BJ (cell line): ENCODE data around the gene APBA2. TPM values are rescaled to one million over a fixed set of nuclear protein-coding genes. Genes with fewer than 3 reads are reported as not detected.

Experiments used
- CTCF ChIA-PET: fragments of 350-600 bp; formaldehyde crosslinking; extraction: SDS; loops from one replicate; lab custom pipeline; 2021; ENCODE audit warnings: antibody characterized with exemption, inconsistent platforms; lab: Yijun Ruan, JAX
- POLR2A ChIA-PET: fragments of 300-600 bp; sonication (Branson Sonifier 250); formaldehyde crosslinking; extraction: SDS; loops from one replicate; lab custom pipeline; 2021; ENCODE audit warnings: antibody characterized with exemption; lab: Charles Lee
- DNase-seq: peaks from one replicate; pipeline ENCODE4 v3.0.0-alpha.2; 2011; ENCODE audit warnings: low read depth
- H3K27me3 ChIP-seq: 2 replicates; pipeline ENCODE4 v1.6.0; 2011; ENCODE audit warnings: low read length; ENCODE audit not compliant: control insufficient read depth, insufficient read depth
- H3K36me3 ChIP-seq: 2 replicates; pipeline ENCODE4 v1.5.1; 2011; ENCODE audit warnings: low read length; ENCODE audit not compliant: control insufficient read depth, insufficient read depth
- H3K4me3 ChIP-seq: 2 replicates; pipeline ENCODE4 v1.5.1; 2011; ENCODE audit warnings: low read depth, mild to moderate bottlenecking, control low read depth, low read length
- CTCF ChIP-seq: IDR thresholded peaks from 2 replicates; pipeline ENCODE4 v1.5.1; 2011; ENCODE audit warnings: low read depth, mild to moderate bottlenecking, control low read depth, inconsistent platforms, low read length, moderate library complexity; ENCODE audit not compliant: insufficient read depth
- polyA plus RNA-seq: library from polyadenylated mRNA; depleted of rRNA; stranded (reverse); fragments of >200 nt; gene quantifications from 2 replicates; pipeline ENCODE4 v1.2.3, GENCODE V29; 2011

The APBA2 gene
- polyA plus RNA-seq, 1 experiment, result 15.1 TPM

GRCh38 chr15:28943146-28943545, 57.4 kb downstream of the APBA2 start:
- no peak overlapping the region for H3K4me3 ChIP-seq
- no peaks in the 10 kb centered on the region for H3K27me3 ChIP-seq
- ChIA-PET POLR2A (interaction anchor here (0.7 kb wide), 1 partner anchor 49 kb away, joined by 3 read pairs; no protein-coding TSS in a partner anchor), CTCF (no interaction called here)
- no peak for DNase-seq
- no peaks in the 10 kb centered on the region for H3K36me3 ChIP-seq
- no peak for TF ChIP-seq CTCF

GRCh38 chr15:28943611-28944230, 57.9 kb downstream of the APBA2 start:
- no peaks in the 10 kb centered on the region for H3K27me3 ChIP-seq
- DNase-seq, result no peak
- H3K36me3 ChIP-seq, result no peaks in the 10 kb centered on the region
- ChIA-PET CTCF (no interaction called here), POLR2A (interaction anchor here (0.7 kb wide), 1 partner anchor 49 kb away, joined by 3 read pairs; no protein-coding TSS in a partner anchor)
- TF ChIP-seq CTCF, result no peak
- H3K4me3 ChIP-seq, result no peak overlapping the region

GRCh38 chr15:28944286-28944685, 58.5 kb downstream of the APBA2 start:
- CTCF ChIA-PET, result no interaction called here
- no peak for DNase-seq
- Histone ChIP-seq H3K4me3 (no peak overlapping the region), H3K36me3 (no peaks in the 10 kb centered on the region), H3K27me3 (no peaks in the 10 kb centered on the region)
- POLR2A ChIA-PET, result no interaction called here
- no peak for TF ChIP-seq CTCF

- no peak overlapping the region for H3K4me3 ChIP-seq
- CTCF ChIA-PET, result no interaction called here
- no peaks in the 10 kb centered on the region for H3K36me3 ChIP-seq
- DNase-seq, result no peak
- no peak for TF ChIP-seq CTCF
- POLR2A ChIA-PET, result interaction anchor here (0.6 kb wide), 1 partner anchor 11 kb away, joined by 3 read pairs; no protein-coding TSS in a partner anchor
- no peaks in the 10 kb centered on the region for H3K27me3 ChIP-seq
These were observed 59.0 kb downstream of the APBA2 start for GRCh38 chr15:28944696-28945300.

GRCh38 chr15:28945626-28946230, 60.0 kb downstream of the APBA2 start:
- DNase-seq, result no peak
- TF ChIP-seq CTCF, result no peak
- no peaks in the 10 kb centered on the region for H3K27me3 ChIP-seq
- H3K36me3 ChIP-seq, result no peaks in the 10 kb centered on the region
- ChIA-PET POLR2A (no interaction called here), CTCF (interaction anchor here (2.1 kb wide), 1 partner anchor 11 kb away, joined by 9 read pairs; no protein-coding TSS in a partner anchor)
- no peak overlapping the region for H3K4me3 ChIP-seq
